ENCODE data around the gene SMC3.
A peak's percentile ranks its signal among the peaks of the same experiment; 100 is the strongest.

SMC3 gene

DNA sequence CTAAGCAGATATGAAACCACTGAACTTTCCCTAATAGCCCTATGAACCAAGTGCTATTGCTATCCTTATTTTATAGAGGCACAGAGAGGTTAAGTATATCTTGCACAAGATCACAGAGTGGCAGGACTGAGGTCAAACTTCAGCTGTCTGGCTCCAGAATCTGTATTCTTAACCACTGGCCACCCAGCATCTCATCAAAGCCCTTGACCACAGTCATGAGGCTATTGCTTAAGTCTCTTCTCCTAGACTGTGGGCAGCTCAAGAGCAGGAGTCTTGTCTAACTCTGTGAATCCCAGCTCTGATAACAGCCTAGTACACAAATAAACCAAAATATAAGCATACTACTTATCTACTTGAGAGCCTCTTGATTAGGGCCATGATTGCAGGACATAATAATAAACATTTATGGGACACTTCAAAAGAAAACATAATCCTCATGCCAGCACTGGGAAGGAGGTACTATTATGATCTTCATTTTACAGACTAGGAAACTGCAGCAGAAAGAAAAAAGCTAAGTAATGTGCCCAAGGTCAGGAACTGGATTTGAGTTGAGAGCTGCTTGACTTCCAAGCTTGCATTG lies 22.4 kb upstream of the SMC3 start:
- no peak for DNase-seq (ENCODE audit: low read depth)

DNA sequence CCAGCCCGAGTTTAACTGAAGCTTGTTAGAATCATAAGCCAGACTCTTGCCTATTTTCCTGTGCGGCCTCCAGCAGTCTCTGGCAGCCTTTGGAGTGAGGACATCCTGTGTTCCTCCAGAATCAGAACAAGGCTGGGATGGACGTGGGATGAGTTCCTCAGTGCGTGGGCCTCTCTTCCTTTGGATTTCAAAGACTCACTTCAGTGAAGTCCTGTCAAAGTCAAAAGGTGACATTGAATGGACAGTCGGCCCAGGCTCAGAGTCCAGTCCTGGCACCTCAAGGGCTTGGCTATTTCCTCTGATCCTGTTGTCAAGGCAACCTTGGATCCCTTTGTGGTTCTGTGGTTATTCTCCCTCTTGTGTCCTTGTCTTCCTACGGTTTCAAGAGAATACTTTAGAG lies 21.4 kb upstream of the SMC3 start:
- no peak for DNase-seq (ENCODE audit: low read depth)

DNA sequence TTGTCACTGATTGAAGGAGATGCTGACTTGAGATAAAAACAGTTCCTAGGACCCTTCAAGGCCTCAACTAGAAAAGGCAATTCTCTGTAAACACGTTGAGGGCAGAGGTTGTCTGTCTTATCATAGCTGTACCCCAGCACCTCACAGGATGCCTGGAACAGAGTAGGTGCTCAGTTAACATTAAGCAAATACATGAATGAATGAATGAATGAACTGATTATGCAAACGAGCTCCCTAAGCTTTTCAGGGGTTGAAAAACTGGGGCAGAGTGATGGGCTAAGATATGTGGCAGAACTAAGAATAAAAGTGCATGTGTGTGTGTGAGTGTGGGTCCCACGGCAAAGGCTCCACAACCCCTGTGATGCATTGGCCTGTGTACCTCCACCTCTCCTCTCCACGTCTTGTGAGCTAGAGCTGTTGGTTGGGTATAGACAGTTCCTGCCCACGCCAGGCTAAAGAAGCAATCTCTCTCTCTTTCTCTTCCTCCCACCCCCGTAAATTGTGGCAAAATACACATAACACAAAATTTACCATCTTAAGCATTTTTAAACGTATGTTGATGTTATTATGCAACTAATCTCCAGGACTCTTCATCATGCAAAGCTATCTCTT lies 20.9 kb upstream of the SMC3 start:
- no peak for DNase-seq (ENCODE audit: low read depth)

DNA sequence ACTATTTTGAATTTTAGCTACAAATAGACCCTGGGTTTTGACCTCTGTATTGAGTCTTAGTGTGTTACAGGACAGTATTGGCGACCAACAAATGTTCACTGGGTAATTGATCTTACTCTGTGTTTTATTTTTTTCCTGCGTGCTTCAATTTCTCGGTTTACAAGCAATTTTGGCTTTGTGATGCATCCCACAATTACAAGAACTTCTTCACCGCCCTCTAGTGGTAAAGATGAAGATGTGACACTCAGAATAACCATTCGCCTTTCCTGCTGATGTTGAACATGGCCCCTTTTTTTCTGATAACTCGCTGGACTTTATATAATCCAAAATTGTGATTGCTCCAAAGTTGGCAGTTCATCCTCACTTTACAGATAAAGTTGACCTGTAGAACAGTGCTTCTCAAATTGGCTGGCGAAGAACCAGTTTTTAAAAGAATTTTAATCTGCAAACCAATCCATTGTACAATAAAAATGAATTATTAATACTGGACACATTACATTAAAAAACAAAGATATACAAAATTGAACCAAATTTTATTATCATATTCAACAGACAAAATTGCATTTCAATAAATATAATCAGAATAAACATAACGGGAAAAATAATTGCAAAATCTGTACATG lies 20.2 kb upstream of the SMC3 start:
- no peak for DNase-seq (ENCODE audit: low read depth)

DNA sequence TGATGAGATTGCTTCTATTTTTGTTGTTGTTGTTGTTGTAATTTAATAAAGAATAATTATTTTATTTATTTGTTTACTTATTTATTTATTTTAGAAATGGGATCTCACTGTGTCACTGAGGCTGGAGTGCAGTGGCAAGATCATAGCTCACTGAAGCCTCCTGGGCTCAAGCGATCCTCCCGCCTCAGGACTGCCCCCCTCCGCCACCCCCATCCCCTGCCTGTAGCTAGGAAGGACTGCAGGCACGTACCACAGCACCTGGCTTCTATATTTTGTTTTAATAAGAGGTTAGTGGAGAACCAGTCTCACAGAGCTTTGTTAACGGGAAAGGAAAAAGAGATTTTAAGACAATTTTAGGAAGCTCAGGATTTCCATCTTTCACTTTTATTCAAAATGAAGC lies 19.5 kb upstream of the SMC3 start:
- DNase-seq (ENCODE audit: low read depth), result no peak

DNA sequence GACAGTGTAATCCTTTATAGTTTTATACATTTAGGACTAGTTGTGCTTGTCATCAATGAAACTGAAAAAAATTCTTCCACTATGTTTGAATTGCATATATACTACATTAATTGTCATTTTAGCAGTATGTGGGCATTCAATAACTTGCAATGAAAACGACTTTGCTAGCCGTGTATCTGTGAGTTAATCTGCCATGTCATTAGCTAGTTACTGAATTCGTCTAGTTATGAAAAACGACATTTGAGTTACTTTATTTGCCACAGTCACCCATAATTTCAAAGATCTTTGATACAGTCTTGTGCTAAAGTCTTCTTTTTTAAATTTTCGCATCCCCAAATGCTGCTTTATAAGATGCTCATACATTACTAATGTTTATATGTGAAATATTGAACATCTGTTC lies 18.3 kb upstream of the SMC3 start:
- DNase-seq (ENCODE audit: low read depth), result no peak

DNA sequence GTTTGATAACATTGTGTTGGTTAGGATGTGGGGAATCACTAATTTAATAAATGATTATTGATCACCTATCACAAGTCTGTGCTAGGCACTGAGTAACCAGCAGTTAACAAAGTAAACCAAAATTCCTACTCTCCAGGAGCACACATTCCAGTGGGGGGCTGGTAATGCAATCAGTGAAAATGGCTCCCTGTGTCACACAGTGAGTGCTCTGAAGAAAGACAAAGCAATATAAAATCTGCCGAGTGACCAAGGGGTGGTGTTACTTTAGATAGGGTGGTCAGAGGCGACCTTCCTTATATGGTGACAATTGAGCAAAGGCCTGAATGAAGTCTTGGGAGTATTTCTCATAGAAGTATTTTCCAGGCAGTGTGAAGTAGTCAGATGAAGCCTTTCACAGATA lies 13.6 kb upstream of the SMC3 start:
- DNase-seq (ENCODE audit: low read depth), result no peak

DNA sequence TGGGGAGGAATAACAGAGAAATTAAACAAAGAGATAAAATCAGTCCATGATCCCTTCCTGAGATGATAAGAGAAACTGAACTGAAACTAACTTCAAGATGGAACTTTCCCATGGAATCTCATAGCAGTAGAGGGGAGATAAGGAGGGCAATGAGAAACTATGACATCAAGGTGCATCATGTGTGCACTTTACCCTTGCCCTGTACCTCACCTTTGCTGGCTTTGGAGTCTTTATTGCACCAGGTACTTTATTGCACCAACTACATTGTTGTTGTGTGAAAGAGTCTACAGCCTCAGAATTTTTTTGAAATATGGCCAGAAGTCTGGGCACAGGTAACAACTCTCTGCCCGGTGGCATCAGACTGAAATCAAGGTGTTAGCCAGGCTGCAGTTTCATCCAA lies 11.2 kb upstream of the SMC3 start:
- DNase-seq (ENCODE audit: low read depth), result no peak

DNA sequence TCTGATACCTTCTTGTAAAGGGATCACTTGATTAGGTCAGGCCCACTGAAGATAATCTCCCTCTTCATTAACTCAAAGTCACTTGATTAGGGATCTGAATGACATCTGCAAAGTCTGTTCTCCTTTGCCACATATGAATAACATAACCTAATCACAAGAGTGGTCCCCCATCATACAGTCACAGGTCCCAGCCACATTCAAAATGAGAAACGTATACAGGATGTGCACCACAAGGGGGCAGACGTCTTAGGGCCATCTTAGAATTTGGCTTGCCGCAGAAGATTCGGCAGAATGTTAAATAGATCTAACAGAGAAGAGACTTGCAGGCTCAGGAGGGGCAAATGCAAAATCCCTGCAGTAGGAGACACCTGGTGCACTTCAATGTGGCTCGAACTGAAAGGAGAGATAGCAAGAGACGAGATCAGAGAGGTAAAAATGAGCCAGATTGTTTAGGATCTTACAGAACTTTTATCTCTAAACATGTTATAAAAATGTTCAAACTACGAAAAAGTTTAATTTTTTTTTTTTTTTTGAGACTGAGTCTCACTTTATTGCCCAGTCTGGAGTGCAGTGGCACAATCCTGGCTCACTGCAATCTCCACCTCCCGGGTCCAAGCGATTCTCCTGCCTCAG lies 10.4 kb upstream of the SMC3 start:
- DNase-seq (ENCODE audit: low read depth), result peak; percentile 37

DNA sequence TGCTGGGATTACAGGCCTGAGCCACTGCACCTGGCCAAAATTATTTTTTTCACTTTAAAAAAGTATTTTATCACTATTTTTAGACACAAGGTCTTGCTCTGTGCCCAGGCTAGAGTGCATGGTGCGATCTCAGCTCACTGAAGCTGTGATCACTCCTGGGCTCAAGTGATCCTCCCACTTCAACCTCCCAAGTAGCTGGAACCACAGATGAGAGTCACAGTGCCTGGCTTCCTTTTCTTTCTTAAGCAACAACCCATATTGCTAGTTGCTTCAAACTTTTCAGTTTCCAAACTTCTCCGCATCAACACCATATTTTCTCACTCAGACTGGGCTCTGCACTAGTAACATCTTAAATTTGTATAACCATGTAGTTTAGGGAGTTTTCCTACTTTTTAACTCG lies 9.5 kb upstream of the SMC3 start:
- DNase-seq (ENCODE audit: low read depth), result no peak

DNA sequence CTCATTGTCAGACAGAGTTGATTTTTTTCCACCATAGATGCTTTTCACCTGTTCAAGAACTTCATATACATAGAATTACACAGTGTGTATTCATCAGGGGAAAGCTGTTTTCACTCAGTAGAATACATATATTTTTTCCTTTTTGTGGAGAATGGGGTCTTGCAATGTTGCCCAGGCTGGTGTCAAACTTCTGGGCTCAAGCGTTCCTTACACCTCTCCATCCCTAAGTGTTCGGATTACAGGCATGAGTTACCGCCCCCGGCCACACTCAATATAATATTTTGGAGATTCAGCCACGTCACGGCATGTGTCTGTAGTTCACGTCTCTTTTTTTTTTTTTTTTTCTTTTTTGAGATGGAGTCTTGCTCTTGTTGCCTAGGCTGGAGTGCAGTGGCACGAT lies 7.5 kb upstream of the SMC3 start:
- DNase-seq (ENCODE audit: low read depth), result no peak

DNA sequence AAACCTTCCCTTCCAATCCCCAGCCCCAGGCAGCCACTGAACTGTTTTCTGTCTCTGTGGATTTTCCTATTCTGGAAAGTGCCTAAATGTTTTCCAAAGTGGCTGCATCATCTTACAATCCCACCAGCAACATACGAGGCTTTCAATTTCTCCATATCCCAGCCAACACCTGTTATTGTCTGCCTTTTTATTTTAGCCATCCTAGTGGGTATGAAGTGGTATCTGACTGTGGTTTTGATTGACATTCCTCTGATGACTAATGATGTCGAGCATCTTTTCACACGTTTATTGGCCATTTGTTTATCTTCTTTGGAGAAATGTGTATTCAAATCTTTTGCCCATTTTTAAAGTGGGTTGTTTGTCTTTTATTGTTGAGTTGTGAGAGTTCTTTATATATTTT lies 6.2 kb upstream of the SMC3 start:
- no peak for DNase-seq (ENCODE audit: low read depth)

DNA sequence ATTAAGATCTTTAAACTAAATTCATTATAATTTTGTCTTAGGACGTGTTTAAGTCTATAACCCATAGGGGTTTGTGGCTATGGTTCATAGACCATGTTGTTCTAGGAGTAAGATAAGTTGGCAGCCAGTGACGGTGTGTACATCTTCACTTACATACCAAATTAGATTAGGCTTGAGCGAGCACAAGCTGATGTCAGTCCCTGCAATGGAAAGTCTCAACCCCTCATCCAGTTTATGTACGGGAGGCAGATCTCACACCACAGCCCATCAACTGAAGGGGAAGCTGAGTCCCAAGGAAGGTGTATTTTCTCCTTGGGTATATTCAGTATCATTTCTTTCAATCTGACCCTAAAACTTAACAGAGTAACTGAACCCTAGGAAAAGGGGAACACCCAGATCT lies 5.1 kb upstream of the SMC3 start:
- no peak for DNase-seq (ENCODE audit: low read depth)

DNA sequence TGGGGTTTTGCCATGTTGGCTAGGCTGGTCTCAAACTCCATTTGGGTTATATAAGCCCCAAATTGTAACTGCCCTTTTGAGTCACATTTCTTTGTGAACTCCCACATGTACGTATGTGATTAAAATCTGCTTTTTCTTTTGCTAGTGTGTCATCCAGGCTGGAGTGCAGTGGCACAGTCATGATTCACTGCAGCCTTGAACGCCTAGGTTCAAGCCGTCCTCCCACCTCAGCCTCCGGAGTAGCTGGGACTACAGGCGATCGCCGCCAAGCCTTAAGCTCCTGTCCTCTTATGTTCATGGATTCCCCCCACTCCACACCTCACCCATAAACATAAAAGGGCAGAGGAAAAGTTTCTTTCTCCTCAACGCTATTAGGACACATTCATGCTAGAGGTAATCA lies 4.4 kb upstream of the SMC3 start:
- DNase-seq (ENCODE audit: low read depth), result no peak

DNA sequence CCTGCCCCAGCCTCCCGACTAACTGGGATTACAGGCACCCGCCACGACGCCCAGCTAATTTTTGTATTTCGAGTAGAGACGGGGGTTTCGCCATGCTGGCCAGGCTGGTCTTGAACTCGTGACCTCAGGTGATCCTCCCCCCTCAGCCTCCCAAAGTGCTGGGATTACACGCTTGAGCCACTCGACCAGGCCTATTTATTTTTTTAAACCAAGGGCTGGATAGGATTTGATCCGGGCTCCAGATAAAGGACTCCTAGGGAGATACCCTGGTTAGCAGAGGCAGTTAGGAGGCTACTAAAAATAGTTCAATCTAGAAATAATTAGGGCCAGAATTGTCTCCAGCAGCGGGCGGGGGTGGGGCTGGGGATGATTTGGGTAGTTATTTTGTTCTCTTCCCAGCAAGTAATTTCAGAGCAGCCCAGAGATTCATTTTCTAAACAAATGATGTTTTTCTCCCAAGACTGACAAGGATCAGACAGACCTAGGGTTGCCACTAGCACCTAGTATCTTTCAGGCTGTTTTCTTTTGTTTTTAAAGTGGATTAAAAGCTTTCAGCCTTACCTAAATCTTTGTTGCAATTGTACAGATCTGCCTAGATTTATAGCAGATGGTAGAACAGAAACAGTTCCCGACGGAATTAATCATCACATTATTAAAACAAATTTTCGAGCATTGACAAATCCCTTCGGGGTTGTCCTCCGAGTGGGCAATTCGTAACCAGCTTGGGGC lies 859 bp upstream of the SMC3 start:
- no peak for DNase-seq (ENCODE audit: low read depth)

DNA sequence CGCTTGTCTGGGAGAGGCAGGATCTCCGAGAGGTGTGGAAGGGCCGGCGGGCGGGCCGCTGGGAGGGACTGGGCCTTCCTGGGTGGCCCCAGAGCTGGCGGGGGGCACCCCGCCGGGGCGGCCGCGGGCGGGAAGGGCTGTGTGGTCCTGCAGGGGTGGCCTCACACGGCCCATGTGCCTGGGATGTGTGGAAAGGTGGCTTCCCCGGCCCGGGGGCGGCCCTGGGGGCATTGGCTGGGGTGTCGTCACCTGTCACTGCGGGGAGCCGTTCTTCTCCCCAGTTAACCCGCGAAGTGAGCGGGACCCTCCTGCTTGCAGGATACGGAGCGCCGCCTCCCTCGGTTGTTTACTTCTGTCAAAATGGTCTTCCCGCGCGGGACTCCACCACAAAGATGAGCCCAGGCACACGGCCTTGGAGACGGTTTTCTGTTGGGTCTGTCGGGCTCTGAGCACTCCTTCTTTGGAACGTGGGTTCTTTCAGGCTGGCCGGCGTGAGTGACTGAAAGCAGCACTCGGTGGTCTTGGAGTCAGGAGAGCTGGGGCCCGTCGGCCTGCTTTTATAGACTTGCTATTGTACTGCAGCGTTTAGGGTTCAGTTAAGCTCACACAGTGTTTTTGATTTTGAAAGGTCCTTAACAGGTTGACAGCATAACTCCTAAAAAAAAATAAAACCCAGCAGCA lies 700 bp downstream of the SMC3 start:
- peak; percentile 51 for DNase-seq (ENCODE audit: low read depth)

DNA sequence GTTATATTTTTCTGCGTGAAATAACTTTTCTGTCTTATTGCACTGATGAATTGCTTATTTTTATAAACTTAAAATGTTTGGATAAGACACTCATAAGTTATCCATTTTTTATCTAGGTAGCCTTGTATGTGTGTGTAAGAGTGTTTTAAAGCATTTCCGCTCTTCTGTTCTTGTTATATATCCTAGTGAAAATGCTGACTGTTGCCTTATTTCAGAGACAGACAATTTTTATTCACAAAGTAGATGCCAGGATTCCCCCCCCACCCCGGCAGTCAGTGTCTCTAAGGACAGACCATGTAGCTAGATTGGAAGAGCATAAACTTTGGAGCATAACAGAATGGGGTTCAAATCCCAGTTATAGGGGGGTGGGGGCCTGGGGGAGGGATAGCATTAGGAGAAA lies 1.6 kb downstream of the SMC3 start:
- no peak for DNase-seq (ENCODE audit: low read depth)

DNA sequence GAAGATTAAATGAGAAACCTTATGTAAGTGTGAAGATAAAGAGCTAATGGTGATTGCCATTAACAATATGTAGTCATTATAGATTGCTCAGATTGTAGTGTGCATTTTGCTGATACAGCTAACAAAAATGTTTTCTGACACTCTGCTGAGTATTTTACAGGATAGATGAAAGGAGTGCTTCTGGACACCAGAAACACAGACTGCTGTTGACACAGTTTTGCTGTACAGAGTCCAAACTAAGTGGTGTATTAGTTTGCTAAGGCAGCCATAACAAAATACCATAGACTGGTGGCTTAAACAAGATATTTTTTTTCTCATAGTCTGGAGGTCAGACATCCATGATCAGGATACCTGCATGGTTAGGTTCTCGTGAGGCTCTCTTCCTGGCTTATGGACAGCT lies 2.2 kb downstream of the SMC3 start:
- no peak for DNase-seq (ENCODE audit: low read depth)

DNA sequence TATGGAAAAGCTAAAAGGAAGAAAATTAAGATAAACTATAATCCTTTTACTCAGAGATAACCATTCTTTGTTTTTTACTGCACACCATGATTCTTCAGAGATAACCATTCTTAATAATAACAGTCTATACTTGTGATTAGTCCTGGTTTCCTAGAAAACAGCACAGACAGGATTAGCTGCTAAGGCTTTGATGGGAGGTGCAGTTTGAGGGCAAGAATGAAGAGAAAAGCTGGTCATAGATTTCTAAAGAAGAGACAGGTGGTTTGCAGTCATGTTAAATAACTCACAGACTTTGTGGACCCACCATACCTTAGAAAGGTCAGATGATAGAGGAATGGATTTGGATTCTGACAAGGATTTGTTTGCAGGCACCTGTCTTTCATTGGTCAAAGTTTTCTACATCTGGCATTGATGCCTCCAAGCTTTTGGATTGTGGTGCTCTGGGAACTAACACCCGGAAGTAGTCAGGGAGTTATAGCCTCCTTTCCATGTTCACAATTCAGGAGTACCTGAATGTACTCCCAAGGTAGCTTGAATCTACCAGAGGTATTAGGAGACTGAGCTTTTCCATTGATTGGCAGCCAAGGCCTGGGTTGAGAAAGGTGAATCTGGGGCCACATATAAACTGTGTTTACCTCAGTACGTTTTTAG lies 3.7 kb downstream of the SMC3 start:
- no peak for DNase-seq (ENCODE audit: low read depth)

DNA sequence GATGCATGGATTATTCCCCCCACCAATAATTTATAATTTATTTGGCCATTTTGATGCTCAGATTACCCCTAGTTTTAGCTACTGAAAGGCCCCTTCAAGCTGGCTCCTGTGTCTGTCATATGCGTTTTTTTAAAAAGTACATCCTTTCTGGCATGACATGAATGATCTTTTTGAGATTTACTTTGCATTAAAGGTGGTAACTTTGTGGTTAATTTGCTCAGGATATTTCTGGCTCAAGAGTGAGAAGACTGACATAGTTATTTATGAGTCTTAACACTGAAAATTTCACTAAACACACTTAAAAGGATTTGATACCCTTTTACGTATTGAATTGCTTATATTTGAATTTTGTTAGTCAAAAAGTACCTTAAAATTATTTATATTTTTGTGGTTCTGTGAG lies 5.4 kb downstream of the SMC3 start:
- DNase-seq (ENCODE audit: low read depth), result no peak

DNA sequence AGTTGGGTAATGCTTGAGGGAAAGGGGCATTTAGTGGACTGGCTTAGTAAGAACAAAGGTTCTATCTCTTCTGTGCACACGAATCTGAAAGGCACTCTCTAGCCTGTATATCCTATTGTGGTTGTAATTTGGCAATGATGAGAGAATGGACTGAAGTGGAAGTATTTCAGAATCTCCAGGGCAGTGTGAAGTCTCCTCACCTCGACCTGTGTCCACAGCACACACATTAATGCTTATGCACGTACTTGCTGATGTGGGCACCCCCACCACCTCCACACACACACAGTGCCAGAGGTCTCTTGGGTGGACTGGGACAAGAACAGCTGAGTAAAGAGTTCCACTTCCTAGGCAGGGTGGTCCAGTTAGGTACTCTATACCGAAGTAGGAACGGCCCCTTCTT lies 6.9 kb downstream of the SMC3 start:
- no peak for DNase-seq (ENCODE audit: low read depth)

DNA sequence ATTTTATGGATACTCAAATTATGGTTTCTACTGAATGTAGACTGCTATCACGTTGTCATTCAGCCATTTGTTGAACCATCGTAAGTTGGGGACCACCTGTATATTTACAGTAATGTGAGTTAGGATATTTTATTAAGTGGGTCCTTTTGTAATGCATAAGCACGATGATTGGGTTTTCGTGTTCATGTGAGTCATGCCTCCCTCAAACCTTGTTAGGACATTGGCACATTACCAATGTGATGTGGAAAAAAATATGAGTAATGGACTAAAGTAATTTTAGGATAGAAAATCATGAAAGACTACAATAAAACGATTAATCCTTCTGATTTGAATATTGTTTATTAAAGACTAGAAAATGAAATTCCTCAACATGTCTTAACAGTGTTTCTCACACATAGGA lies 8.7 kb downstream of the SMC3 start:
- no peak for DNase-seq (ENCODE audit: low read depth)

All from stimulated activated CD8-positive, alpha-beta memory T cell treated with anti-CD3 and anti-CD28 coated beads, Interleukin-12 subunit alpha, Interleukin-12 subunit beta, amount 100 ng/mL, for 4 hours (primary cell).